ENCODE results near the gene TMPRSS11E.
"Not testable (repeated sequence)": the region's sequence is repeated elsewhere in the genome, so short reads cannot be mapped to it uniquely, and the experiment has no call there.

Gene TMPRSS11E

DNA sequence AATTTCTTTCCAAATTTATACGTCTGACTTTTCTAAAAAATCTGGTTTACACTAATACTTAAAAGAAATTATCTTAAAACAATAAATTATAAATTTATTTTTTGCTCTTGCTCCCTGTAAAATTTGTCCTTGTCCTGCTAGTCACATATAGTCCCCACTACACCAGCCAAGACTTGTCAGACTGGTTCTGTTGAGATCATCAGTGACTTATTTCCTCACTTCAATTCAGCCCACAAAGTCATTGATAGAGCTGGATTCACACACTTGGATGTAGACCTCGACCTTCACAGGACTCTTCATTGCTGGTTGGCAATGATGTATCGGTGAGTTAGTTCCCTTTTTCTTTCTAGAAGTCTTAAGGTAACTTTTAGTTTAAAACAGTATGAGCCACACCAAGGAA, at the start of gene TMPRSS11E:
Gene TMPRSS11E, plus strand, starts transcription at position 263 of the 400 bp plus-strand sequence. Its CDS starts 50 bp downstream, at position 313.
- DNase-seq (ENCODE audit: low read depth in 2 of 2), result no peak

DNA sequence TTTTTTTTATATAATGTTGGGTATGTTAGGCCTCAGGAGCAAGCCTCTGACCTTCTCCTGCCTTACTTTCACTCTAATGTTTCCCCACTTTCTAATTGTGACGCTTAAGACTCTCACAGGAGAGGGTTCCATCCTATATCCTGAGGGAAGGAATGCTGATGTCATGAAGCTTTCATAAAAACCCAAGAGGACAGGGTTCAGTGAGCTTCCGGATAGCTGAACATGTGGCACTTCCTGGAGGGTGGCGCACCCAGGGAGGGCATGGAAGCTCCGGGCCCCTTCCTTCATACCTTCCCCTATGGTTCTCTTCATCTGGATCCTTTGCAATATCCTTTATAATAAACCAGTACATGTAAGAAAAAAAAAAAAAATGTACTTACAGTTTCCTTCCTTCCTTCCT, 48.0 kb upstream of the TMPRSS11E start:
- no peak for DNase-seq (ENCODE audit: low read depth in 2 of 2)

DNA sequence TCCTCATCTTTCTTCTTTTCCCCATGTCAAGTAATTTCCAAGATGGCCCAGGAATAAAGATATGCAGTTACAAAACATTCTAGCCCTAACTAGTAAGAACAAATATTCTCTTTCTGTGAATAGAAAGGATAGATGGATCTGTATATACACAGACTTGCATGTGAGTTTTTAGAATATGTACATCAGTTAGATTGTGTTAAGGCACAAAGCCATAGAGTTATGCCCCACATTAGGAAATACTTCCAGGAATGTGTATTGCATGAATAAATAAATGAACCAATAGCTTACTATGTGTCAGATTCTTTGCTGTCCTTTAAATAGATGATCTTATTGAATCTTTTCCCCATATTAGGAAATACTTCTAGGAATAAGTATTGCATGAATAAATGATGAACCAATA, 46.0 kb upstream of the TMPRSS11E start:
- DNase-seq (ENCODE audit: low read depth in 2 of 2), result no peak

DNA sequence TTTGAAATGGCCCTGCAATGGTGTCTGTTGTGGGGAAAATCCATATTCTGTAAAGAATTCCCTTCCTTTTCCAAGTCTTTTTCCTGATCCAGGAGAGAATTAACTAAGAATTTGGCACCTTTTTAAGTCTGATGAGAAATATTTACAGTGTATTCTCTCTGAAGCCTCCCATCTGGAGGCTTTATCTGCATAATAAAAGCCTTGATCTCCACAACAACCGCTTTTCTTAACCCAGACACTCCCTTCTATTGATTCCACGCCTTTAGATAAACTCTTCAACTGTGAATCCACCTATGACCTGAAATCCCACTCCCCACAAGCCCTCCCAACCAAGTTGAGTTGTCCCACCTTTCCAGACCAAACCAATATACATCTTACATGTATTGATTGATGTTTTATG, 43.1 kb upstream of the TMPRSS11E start:
- DNase-seq (ENCODE audit: low read depth in 2 of 2), result no peak

DNA sequence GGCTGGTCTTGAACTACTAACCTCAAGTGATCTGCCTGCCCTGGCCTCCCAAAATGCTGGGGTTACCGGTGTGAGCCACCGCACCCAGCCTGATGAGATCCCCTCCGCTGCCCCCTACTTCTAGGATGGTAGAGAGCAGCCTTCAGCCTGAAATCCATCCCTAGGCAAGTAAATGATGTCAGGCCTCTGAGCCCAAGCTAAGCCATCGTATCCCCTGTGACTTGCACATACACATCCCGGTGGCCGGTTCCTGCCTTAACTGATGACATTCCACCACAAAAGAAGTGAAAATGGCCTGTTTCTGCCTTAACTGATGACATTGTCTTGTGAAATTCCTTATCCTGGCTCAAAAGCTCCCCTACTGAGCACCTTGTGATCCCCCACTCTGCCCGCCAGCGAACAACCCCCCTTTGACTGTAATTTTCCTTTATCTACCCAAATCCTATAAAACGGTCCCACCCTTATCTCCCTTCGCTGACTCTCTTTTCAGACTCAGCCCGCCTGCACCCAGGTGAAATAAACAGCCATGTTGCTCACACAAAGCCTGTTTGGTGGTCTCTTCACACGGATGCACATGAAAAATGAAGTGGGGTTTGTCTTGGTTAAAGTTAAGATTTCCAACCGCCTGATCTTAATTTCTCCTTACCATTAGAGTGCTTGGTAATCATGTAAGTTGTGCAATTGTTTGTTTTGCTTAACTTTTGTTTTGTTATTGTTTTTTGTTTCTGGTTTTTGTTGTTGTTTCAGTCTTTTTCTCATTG, 41.4 kb upstream of the TMPRSS11E start:
- DNase-seq (ENCODE audit: low read depth in 2 of 2), result not testable (repeated sequence)

- DNase-seq (ENCODE audit: low read depth in 2 of 2), result no peak
Measured at GRCh38 chr4:68406479-68406859, 40.8 kb upstream of the TMPRSS11E start.

DNA sequence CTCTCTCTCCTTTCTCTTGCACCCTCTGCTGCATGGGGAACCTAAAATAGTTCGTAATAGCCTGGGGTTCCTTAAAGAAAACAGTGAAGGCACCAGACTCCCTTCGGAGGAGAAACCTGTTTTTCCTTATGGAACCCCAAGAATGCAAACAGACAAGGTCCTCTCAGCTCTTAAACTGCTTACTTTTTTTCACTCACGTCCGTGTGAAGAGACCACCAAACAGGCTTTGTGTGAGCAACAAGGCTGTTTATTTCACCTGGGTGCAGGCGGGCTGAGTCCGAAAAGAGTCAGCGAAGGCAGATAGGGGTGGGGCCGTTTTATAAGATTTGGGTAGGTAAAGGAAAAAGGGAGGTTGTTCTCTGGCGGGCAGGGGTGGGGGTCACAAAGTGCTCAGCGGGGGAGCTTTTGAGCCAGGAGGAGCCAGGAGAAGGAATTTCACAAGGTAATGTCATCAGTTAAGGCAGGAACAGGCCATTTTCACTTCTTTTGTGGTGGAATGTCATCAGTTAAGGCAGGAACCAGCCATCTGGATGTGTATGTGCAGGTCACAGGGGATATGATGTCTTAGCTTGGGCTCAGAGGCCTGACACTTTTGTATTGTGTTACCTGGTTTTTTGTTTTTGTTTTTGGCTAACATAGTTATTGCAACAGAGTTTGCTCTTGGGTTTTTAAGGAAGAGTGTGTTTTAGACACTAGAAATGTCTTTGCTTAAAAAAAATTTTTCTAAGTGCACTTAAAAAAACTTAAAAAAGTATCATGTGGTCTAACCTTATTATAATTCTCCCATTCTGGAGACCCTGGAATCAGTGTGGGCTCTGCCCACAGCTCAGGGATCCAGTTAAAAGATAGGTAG, 40.0 kb upstream of the TMPRSS11E start:
- not testable (repeated sequence) for DNase-seq (ENCODE audit: low read depth in 2 of 2)

DNA sequence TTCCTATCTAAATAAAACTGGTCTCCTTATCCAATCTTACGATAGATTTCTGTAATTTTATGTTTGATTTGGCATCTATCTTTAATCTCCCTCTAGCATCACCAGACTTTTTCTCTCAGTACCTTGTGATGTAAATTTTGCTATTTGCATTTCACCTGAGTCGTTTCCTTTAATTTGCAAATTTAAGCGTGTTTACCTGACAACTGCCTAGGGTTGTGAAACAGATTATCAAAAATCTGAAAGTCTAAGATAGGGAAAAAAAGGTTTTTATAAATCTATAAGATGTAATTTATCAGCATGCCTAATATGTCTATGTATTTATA, 39.4 kb upstream of the TMPRSS11E start:
- no peak for DNase-seq (ENCODE audit: low read depth in 2 of 2)

- DNase-seq (ENCODE audit: low read depth in 2 of 2), result no peak
Measured at GRCh38 chr4:68410149-68410548, 37.1 kb upstream of the TMPRSS11E start.

DNA sequence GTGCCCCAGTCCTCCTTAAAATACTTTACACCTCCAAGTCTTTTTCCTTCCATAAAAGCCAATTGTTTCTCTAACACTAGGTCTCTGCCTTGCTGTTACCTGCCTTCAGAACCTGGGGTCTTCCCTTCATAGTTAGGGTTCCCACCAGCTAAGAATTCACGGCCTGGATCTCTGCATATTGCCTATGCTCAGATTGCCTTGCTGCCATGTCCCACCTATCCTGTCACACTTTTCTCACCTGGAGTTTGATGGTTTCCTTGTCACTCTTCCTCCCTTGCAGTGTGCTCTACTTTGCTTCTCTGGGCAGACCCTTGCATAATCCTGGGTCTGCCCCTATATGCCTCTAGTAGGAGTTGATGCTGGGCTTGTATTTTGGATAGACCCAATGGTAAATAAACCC, 36.6 kb upstream of the TMPRSS11E start:
- DNase-seq (ENCODE audit: low read depth in 2 of 2), result no peak

- DNase-seq (ENCODE audit: low read depth in 2 of 2), result not testable (repeated sequence)
Measured at GRCh38 chr4:68412031-68412430, 35.2 kb upstream of the TMPRSS11E start.

DNA sequence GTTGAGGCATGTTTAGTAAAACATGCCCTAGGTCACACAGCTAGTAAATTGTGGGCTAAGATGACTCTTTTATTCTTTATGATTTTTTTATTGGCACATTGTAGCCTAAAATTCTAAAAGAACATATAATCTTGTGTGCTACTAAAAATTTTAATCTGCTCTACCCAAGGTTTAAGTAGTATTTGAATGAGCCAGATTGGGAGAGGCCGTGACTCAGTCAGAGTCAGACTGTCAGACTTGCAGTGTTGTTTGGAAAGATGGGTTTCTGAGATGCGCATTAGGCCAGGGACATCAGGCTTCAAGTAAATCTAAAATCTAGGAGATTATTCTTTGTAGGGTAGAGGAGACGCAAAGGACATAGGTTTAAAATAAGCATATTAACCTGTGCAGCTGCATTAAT, 30.7 kb upstream of the TMPRSS11E start:
- DNase-seq (ENCODE audit: low read depth in 2 of 2), result no peak

GRCh38 chr4:68426516-68426915, 20.7 kb upstream of the TMPRSS11E start:
- no peak for DNase-seq (ENCODE audit: low read depth in 2 of 2)

- no peak for DNase-seq (ENCODE audit: low read depth in 2 of 2)
Measured at GRCh38 chr4:68430337-68430736, 16.9 kb upstream of the TMPRSS11E start.

DNA sequence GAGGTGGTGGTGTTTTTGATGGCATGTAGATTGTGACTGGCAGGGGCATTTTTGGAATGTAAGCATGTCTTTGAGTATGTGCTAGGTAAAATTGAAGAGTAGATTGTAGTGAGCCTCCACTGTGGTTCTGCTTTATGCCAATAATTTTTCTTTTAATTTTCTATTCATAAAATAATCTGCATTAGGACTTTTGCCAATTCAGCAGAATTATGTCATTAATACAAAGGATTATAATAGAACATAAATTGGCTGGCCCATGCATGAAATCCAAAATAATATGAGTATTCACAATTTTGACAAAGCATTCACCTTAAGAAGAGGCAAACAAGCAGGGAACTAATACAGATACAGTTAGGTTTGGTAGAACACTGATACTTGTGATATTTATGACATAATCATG, 14.9 kb upstream of the TMPRSS11E start:
- no peak for DNase-seq (ENCODE audit: low read depth in 2 of 2)

- DNase-seq (ENCODE audit: low read depth in 2 of 2), result no peak
Measured at GRCh38 chr4:68433582-68433981, 13.7 kb upstream of the TMPRSS11E start.

GRCh38 chr4:68434277-68434676, 13.0 kb upstream of the TMPRSS11E start:
- no peak for DNase-seq (ENCODE audit: low read depth in 2 of 2)

DNA sequence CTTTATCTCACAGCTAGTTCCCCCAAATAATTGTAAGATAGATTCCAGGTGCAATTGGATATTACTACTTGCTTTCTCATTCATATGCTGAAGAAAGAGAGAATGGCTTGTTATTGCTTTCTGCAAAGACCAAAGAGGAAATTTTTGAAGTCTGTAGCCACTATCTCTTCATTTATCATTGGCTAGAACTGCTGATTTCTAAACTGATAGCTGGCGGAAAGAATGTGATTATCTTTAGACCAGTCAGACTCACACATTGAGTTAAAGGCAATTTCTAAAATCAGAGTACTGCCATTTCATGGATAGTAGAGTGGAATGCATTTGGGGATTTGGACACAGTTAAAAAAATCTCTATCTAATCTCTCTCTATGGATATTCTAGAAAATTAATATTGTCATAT, 12.4 kb upstream of the TMPRSS11E start:
- DNase-seq (ENCODE audit: low read depth in 2 of 2), result no peak

- DNase-seq (ENCODE audit: low read depth in 2 of 2), result no peak
Measured at GRCh38 chr4:68445111-68445510, 2.2 kb upstream of the TMPRSS11E start.

DNA sequence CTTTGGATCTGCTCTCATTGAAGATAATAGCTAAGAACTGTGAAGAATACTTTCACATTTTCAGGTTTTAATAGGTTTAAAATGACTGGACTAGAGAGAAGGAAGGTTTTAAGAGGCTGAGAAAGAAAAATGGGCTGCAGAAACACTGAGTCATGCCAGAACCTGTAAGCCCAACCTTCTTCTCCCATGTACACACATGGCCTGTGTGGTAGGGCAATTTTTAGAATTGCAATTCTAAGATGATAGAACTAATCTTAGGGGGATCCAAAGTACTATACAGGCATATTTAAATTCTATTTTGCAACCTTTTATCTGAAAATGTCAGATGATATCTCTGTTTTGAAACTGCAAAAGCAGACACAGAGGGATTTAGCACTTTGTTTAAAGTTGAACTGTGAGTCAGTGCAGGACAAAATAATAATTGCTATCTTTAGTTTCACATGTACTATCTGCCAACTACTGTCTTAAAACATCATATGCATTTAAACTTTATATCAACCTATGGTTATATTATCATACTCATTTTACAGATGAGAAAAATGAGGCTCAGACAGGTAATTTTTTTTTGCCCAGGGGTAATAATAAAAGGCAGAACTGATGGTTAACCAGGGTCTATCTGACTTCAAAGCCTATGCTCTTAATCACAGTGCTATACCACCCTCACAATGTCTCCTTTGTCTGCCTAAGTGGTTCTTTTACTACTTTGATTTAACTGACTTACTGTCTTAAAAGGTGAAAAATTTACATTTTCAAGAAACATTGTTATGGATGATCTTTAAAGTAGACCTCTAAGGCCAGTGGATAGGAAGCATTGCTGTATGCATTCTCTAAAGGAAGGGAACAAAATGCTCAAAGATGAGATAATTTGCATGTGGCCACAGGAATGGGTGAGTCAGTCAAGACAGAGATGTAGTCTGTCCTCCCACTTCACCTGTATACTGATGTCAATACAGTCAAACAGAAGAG, 4.3 kb downstream of the TMPRSS11E start:
- no peak for DNase-seq (ENCODE audit: low read depth in 2 of 2)

- DNase-seq (ENCODE audit: low read depth in 2 of 2), result no peak
Measured at GRCh38 chr4:68460085-68460484, 12.8 kb downstream of the TMPRSS11E start.

DNA sequence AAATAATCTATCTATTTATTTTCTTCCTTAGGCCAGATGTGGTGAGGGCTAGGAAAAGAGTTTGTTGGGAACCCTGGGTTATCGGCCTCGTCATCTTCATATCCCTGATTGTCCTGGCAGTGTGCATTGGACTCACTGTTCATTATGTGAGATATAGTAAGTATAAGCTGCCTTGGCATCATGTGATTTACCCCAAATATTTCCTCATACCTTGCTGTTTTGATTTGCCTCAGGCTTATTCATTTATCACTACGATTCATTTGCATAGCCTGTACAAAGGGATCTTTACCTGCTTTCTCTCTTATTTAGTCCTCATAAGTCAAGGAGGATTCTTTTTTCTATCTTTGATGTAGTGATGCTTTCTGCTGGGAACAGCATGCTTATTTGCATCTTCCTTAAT, 14.5 kb downstream of the TMPRSS11E start:
- DNase-seq (ENCODE audit: low read depth in 2 of 2), result no peak

Data from stimulated activated CD4-positive, alpha-beta T cell treated with anti-CD3 and anti-CD28 coated beads, Interleukin-1b, Interleukin-23, amount 100 ng/mL, for 1 hour (primary cell).